Measurements from ENCODE around the gene SPIRE1.

DNA sequence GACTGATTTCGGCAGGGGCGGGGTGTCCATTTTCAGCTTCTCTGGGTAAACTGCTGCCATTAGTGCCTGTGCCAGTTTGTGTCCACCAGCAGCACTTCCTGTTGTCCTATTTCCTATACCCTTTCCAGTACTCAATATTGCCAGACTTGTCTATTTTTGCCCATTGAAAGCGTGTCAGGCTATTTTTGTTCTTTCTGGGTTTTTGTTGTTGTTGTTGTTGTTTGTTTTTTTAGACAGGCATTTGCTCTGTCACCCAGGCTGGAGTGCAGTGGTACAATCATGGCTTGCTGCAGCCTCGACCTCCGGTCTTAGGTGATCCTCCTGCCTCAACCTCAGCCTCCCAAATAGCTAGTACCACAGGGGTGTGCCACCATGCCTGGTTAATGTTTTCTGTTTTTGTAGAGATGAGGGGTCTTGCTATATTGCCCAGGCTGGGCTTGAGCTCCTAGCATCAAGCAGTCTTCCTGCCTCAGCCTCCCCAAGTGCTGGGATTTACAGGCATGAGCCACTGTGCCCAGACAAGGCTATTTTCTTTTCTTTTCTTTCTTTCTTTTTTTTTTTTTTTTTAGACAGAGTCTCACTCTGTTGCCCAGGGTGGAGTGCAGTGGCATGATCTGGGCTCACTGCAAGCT, 241.7 kb downstream of the SPIRE1 start:
- no peak for TF ChIP-seq EP300 (IDR thresholded peaks at IDR 0.05)
- TF ChIP-seq, protein P1, sequence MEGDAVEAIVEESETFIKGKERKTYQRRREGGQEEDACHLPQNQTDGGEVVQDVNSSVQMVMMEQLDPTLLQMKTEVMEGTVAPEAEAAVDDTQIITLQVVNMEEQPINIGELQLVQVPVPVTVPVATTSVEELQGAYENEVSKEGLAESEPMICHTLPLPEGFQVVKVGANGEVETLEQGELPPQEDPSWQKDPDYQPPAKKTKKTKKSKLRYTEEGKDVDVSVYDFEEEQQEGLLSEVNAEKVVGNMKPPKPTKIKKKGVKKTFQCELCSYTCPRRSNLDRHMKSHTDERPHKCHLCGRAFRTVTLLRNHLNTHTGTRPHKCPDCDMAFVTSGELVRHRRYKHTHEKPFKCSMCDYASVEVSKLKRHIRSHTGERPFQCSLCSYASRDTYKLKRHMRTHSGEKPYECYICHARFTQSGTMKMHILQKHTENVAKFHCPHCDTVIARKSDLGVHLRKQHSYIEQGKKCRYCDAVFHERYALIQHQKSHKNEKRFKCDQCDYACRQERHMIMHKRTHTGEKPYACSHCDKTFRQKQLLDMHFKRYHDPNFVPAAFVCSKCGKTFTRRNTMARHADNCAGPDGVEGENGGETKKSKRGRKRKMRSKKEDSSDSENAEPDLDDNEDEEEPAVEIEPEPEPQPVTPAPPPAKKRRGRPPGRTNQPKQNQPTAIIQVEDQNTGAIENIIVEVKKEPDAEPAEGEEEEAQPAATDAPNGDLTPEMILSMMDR (IDR thresholded peaks at IDR 0.05), result no peak

Measured in tibial nerve (tissue), 4 donors.